GM13977 (cell line): ENCODE measurements around the gene NADSYN1.
"Not testable (repeated sequence)": the region's sequence is repeated elsewhere in the genome, so short reads cannot be mapped to it uniquely, and the experiment has no call there.

Experiments
- DNase-seq: peaks from one replicate; pipeline ENCODE4 v3.0.0; 2012; ENCODE audit warnings: low spot score
- CTCF ChIP-seq: IDR thresholded peaks from 2 replicates; pipeline ENCODE4 v1.5.1; 2012; ENCODE audit warnings: mild to moderate bottlenecking, control low read depth; ENCODE audit not compliant: insufficient read depth; ENCODE audit errors: extremely low read depth, missing control alignments
- in situ Hi-C: fragments of 300-500 bp; cut with MboI; formaldehyde crosslinking; loops from one replicate; pipeline ENCODE4 v1.12.0; 2022; ENCODE audit warnings: low sequenced_read_pairs, low pct_unique_long_range_greater_than_20kb, mixed read lengths, inconsistent platforms; ENCODE audit not compliant: unreplicated experiment

NADSYN1 gene

GRCh38 chr11:71507102-71507501 lies 54.1 kb downstream of the NADSYN1 start:
- in situ Hi-C loops: no loop called here
- TF ChIP-seq CTCF: no peak
- no peak for DNase-seq

GRCh38 chr11:71518506-71519471 lies 65.8 kb downstream of the NADSYN1 start:
- TF ChIP-seq CTCF: no peak
- in situ Hi-C loops: no loop called here
- DNase-seq: no peak

- in situ Hi-C loops: no loop called here
- TF ChIP-seq CTCF: no peak
These were observed 66.5 kb downstream of the NADSYN1 start for GRCh38 chr11:71519546-71519945.

GRCh38 chr11:71525188-71525937 lies 72.4 kb downstream of the NADSYN1 start:
- no peak for DNase-seq
- in situ Hi-C loops: loop anchor here (5.0 kb wide), 1 partner anchor 37 kb away; no protein-coding TSS in a partner anchor
- no peak for TF ChIP-seq CTCF

More at GRCh38 chr11:71519546-71519945, 66.5 kb downstream of the NADSYN1 start:
- DNase-seq: no peak

GRCh38 chr11:71525938-71526495 lies 73.0 kb downstream of the NADSYN1 start:
- DNase-seq: no peak
- in situ Hi-C loops: loop anchor here (5.0 kb wide), 1 partner anchor 36 kb away; no protein-coding TSS in a partner anchor
- no peak for TF ChIP-seq CTCF

GRCh38 chr11:71526796-71527575 lies 74.0 kb downstream of the NADSYN1 start, which contains the start of gene KRTAP5-7:
Gene KRTAP5-7, plus strand, starts transcription at chr11:71527267. Its CDS starts 34 bp downstream, at chr11:71527301.
- not testable (repeated sequence) for DNase-seq
- in situ Hi-C loops: loop anchor here (5.0 kb wide), 1 partner anchor 35 kb away; no protein-coding TSS in a partner anchor
